ENCODE results near the gene SOCS3. TPM values are rescaled to one million over a fixed set of nuclear protein-coding genes. Genes with fewer than 3 reads are reported as not detected.

The SOCS3 gene
- polyA plus RNA-seq, 1 experiment = 15.3 TPM

- no peaks in the 10 kb centered on the region for H3K9me3 ChIP-seq (ENCODE audit: control insufficient read depth, insufficient read depth, low read length)
- TF ChIP-seq, protein P1, sequence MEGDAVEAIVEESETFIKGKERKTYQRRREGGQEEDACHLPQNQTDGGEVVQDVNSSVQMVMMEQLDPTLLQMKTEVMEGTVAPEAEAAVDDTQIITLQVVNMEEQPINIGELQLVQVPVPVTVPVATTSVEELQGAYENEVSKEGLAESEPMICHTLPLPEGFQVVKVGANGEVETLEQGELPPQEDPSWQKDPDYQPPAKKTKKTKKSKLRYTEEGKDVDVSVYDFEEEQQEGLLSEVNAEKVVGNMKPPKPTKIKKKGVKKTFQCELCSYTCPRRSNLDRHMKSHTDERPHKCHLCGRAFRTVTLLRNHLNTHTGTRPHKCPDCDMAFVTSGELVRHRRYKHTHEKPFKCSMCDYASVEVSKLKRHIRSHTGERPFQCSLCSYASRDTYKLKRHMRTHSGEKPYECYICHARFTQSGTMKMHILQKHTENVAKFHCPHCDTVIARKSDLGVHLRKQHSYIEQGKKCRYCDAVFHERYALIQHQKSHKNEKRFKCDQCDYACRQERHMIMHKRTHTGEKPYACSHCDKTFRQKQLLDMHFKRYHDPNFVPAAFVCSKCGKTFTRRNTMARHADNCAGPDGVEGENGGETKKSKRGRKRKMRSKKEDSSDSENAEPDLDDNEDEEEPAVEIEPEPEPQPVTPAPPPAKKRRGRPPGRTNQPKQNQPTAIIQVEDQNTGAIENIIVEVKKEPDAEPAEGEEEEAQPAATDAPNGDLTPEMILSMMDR (IDR thresholded peaks at IDR 0.05; ENCODE audit: low read depth, low read length) = no peak
- no peak for DNase-seq (ENCODE audit: low read depth, low spot score)
- CTCF ChIA-PET = interaction anchor here (0.6 to 0.8 kb wide), 2 partner anchors 56 to 359 kb away, joined by 3 to 7 read pairs; no protein-coding TSS in a partner anchor
- POLR2A ChIA-PET = interaction anchor here (1.9 kb wide), 1 partner anchor 10 kb away, joined by 7 read pairs; no protein-coding TSS in a partner anchor
- H3K27me3 ChIP-seq (ENCODE audit: control insufficient read depth, insufficient read depth, low read length) = no peaks in the 10 kb centered on the region
- H3K4me3 ChIP-seq (ENCODE audit: low read depth, low read length) = no peak overlapping the region
- no peak overlapping the region for H3K27ac ChIP-seq (ENCODE audit: low read depth, low read length)
Measured at GRCh38 chr17:78366109-78366848, 6.4 kb upstream of the SOCS3 start.

DNA sequence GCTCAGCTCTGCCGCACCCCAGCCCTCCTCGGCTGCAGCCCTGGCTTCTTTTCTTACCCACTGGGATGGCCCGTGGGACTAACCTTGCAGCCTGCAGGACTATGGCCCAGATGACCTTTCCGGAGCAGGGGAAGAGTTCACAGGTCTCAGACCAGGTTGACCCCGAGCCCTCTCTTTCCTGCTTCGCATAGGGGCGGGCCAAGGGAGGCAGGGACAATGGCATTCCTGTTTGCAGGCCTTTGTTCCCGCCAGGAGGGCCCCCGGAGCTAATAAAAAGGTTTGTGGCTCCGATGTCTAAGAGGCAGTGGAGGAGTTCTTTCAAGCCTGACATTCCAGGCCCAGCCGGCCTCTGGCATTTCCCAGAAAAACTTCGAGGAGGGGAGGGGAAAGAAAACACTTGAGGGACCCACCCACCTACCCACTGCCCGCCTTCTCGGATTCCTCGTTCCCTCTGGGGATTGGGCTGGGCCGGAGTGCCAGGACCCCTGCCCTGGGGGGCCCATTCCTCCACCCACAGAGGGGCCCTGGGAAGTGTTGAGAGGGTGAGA lies 5.8 kb upstream of the SOCS3 start:
- ChIA-PET POLR2A (interaction anchor here (1.9 kb wide), 1 partner anchor 10 kb away, joined by 7 read pairs; no protein-coding TSS in a partner anchor), CTCF (interaction anchor here (0.6 to 0.7 kb wide), 2 partner anchors 10 to 360 kb away, joined by 3 to 7 read pairs; no protein-coding TSS in a partner anchor)
- Histone ChIP-seq H3K4me3 (ENCODE audit: low read depth, low read length) (no peak overlapping the region), H3K27me3 (ENCODE audit: control insufficient read depth, insufficient read depth, low read length) (no peaks in the 10 kb centered on the region), H3K9me3 (ENCODE audit: control insufficient read depth, insufficient read depth, low read length) (no peaks in the 10 kb centered on the region), H3K27ac (ENCODE audit: low read depth, low read length) (no peak overlapping the region)
- TF ChIP-seq, protein P1 (IDR thresholded peaks at IDR 0.05; ENCODE audit: low read depth, low read length) = no peak
- no peak for DNase-seq (ENCODE audit: low read depth, low spot score)

DNA sequence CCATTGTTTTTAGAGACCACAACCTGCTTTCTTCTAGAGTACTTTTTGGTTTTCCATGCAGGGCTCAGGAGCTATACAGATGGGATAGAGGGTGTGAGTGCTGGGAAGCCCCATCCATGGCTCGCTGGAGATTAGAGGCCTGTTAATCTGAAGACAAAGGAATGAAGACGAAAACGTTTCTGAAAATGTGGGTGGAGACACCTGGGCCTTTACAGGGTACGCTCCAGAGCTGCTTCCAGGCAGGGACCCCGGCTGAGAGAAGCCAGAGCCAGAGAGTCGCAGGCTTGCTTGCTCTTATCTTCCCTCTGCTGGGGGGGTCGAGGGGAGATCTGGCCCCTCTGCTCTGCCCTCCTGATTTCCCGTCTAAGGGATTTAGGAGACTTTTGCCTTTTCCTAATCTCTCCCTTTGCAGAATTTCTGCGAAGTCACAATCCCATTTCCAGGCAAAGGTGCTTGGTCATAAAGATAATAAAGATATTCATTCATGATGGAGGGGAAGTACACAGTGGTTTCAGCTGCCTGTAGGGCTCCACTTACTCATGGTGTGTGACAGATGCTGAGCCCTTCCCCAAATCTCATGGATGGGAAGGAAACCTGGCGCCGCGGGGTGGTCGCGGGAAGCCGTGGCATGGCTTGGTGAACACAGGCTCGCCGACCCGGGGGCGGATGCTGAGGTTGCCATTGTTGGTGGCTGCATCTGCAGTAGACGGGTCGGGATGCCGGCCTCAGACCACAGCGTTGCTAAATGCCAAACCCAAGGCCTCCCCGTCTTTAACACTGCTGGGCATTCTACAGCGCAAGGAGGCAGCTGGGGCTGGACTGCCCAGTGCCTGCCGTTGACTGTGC lies 4.8 kb upstream of the SOCS3 start:
- ChIA-PET POLR2A (no interaction called here), CTCF (interaction anchor here (0.7 to 1.6 kb wide), 2 partner anchors 11 to 58 kb away, joined by 3 to 8 read pairs; no protein-coding TSS in a partner anchor)
- DNase-seq (ENCODE audit: low read depth, low spot score) = no peak
- Histone ChIP-seq H3K27ac (ENCODE audit: low read depth, low read length) (no peak overlapping the region), H3K4me3 (ENCODE audit: low read depth, low read length) (no peak overlapping the region), H3K27me3 (ENCODE audit: control insufficient read depth, insufficient read depth, low read length) (no peaks in the 10 kb centered on the region), H3K9me3 (ENCODE audit: control insufficient read depth, insufficient read depth, low read length) (no peaks in the 10 kb centered on the region)
- TF ChIP-seq, protein P1 (IDR thresholded peaks at IDR 0.05; ENCODE audit: low read depth, low read length) = no peak

GRCh38 chr17:78362671-78363070 lies 2.8 kb upstream of the SOCS3 start:
- ChIA-PET CTCF (interaction anchor here (0.7 to 4.4 kb wide), 5 partner anchors 10 to 113 kb away, joined by 4 to 58 read pairs (median 8); no protein-coding TSS in a partner anchor), POLR2A (no interaction called here)
- TF ChIP-seq, protein P1 (IDR thresholded peaks at IDR 0.05; ENCODE audit: low read depth, low read length) = peak; percentile 14; the same call in 1 of the 2 replicates
- Histone ChIP-seq H3K27ac (ENCODE audit: low read depth, low read length) (no peak overlapping the region), H3K9me3 (ENCODE audit: control insufficient read depth, insufficient read depth, low read length) (peaks cover 4% of the 10 kb centered on the region; the same call in 1 of the 2 replicates), H3K4me3 (ENCODE audit: low read depth, low read length) (no peak overlapping the region), H3K27me3 (ENCODE audit: control insufficient read depth, insufficient read depth, low read length) (no peaks in the 10 kb centered on the region)
- DNase-seq (ENCODE audit: low read depth, low spot score) = no peak
